CD1c-positive myeloid dendritic cell (primary cell): Measurements from ENCODE around the gene TOP1.
"Not testable (repeated sequence)": the region's sequence is repeated elsewhere in the genome, so short reads cannot be mapped to it uniquely, and the experiment has no call there.

ENCODE experiments used
- DNase-seq: peaks from one replicate; pipeline ENCODE4 v3.0.0-alpha.2; 2016; ENCODE audit errors: extremely low spot score

The TOP1 gene

GRCh38 chr20:41003936-41004294, 24.7 kb upstream of the TOP1 start:
- not testable (repeated sequence) for DNase-seq

- peak; percentile 13 for DNase-seq
These were observed 23.9 kb upstream of the TOP1 start for GRCh38 chr20:41004531-41005360.

GRCh38 chr20:41005361-41005729, 23.3 kb upstream of the TOP1 start:
- DNase-seq, result peak; percentile 42

GRCh38 chr20:41006126-41006935, 22.3 kb upstream of the TOP1 start:
- no peak for DNase-seq

- DNase-seq, result no peak
These were observed 21.6 kb upstream of the TOP1 start for GRCh38 chr20:41006936-41007474.

GRCh38 chr20:41007481-41007880, 21.1 kb upstream of the TOP1 start:
- peak; percentile 44 for DNase-seq

GRCh38 chr20:41009946-41010345, 18.7 kb upstream of the TOP1 start:
- no peak for DNase-seq

GRCh38 chr20:41011551-41012067, 17.0 kb upstream of the TOP1 start:
- DNase-seq, result peak; percentile 64

GRCh38 chr20:41014561-41015088, 14.0 kb upstream of the TOP1 start:
- DNase-seq, result no peak

GRCh38 chr20:41017448-41018042, 11.1 kb upstream of the TOP1 start:
- DNase-seq, result no peak

- DNase-seq, result no peak
These were observed 10.5 kb upstream of the TOP1 start for GRCh38 chr20:41018153-41018552.

GRCh38 chr20:41023549-41023948, 5.1 kb upstream of the TOP1 start:
- DNase-seq, result no peak

GRCh38 chr20:41027366-41027765, 1.3 kb upstream of the TOP1 start:
- no peak for DNase-seq

GRCh38 chr20:41027872-41028358, 707 bp upstream of the TOP1 start:
- DNase-seq, result no peak

GRCh38 chr20:41029150-41029901, 704 bp downstream of the TOP1 start:
- DNase-seq, result no peak

GRCh38 chr20:41030061-41030460, 1.4 kb downstream of the TOP1 start:
- DNase-seq, result no peak

- no peak for DNase-seq
These were observed 2.1 kb downstream of the TOP1 start for GRCh38 chr20:41030531-41031242.

GRCh38 chr20:41031243-41031619, 2.6 kb downstream of the TOP1 start:
- no peak for DNase-seq

GRCh38 chr20:41032271-41032670, 3.6 kb downstream of the TOP1 start:
- DNase-seq, result no peak

GRCh38 chr20:41034239-41034638, 5.6 kb downstream of the TOP1 start:
- no peak for DNase-seq
